ENCODE measurements around the gene AICDA.
"Not testable (repeated sequence)": the region's sequence is repeated elsewhere in the genome, so short reads cannot be mapped to it uniquely, and the experiment has no call there.

- not testable (repeated sequence) for TF ChIP-seq CTCF, POLR2A (IDR thresholded peaks at IDR 0.05)
Observed at GRCh38 chr12:8613881-8614280, 1.2 kb upstream of the AICDA start.
